Keratinocyte (primary cell): Measurements from ENCODE around the gene CCT3. TPM values are rescaled to one million over a fixed set of nuclear protein-coding genes. Genes with fewer than 3 reads are reported as not detected.
A peak's percentile ranks its signal among the peaks of the same experiment; 100 is the strongest.

Source experiments
- DNase-seq: peaks from one replicate; pipeline ENCODE4 v3.0.0-alpha.2; 2011; ENCODE audit warnings: low read depth, missing footprints, low spot score
- FAIRE-seq: peaks from 2 replicates; lab custom pipeline; 2011; peaks lifted over from hg19 to GRCh38; lab: Jason Lieb, UNC
- H2AFZ ChIP-seq: 2 replicates; pipeline ENCODE4 v1.6.0; 2012; ENCODE audit warnings: low read length, control low read depth, inconsistent platforms; ENCODE audit not compliant: control insufficient read depth
- H3K27ac ChIP-seq: 2 replicates; pipeline ENCODE4 v1.5.1; 2011; ENCODE audit warnings: low read length; ENCODE audit not compliant: control insufficient read depth, insufficient read depth
- H3K27me3 ChIP-seq: 3 replicates; pipeline ENCODE4 v1.6.0; 2011; ENCODE audit warnings: low read length; ENCODE audit not compliant: control insufficient read depth, insufficient read depth; ENCODE audit errors: extremely low read depth
- H3K36me3 ChIP-seq, 2 experiments: 2 replicates in 1 of 2; 3 replicates in 1 of 2; pipeline ENCODE4 v1.5.1; 2011; ENCODE audit warnings: low read length in 2 of 2, mild to moderate bottlenecking in 1 of 2; ENCODE audit not compliant: control insufficient read depth in 2 of 2, insufficient read depth in 2 of 2; ENCODE audit errors: extremely low read depth in 1 of 2
- H3K4me1 ChIP-seq: 3 replicates; pipeline ENCODE4 v1.5.1; 2011; ENCODE audit warnings: low read length; ENCODE audit not compliant: control insufficient read depth, insufficient read depth; ENCODE audit errors: extremely low read depth
- H3K4me2 ChIP-seq: 3 replicates; pipeline ENCODE4 v1.6.0; 2011; ENCODE audit warnings: low read depth, low read length; ENCODE audit not compliant: control insufficient read depth, insufficient read depth; ENCODE audit errors: extremely low read depth
- H3K4me3 ChIP-seq, 3 experiments: fragments of 200-600 bp in 1 of 3; sonication (generic) in 1 of 3; 2 replicates in 2 of 3; 3 replicates in 1 of 3; pipeline ENCODE4 v1.5.1; 2011 to 2016; ENCODE audit warnings: low read length in 3 of 3, mild to moderate bottlenecking in 3 of 3, control low read depth in 2 of 3, inconsistent platforms in 1 of 3, low read depth in 1 of 3, mixed read lengths in 1 of 3, mixed run types in 1 of 3, moderate library complexity in 1 of 3; ENCODE audit not compliant: control insufficient read depth in 2 of 3, insufficient read depth in 2 of 3; ENCODE audit errors: extremely low read depth in 1 of 3
- H3K79me2 ChIP-seq: 2 replicates; pipeline ENCODE4 v1.6.0; 2012; ENCODE audit warnings: low read length; ENCODE audit not compliant: control insufficient read depth, insufficient read depth
- H3K9ac ChIP-seq: 3 replicates; pipeline ENCODE4 v1.6.0; 2011; ENCODE audit warnings: low read length; ENCODE audit not compliant: control insufficient read depth, insufficient read depth; ENCODE audit errors: extremely low read depth
- H3K9me1 ChIP-seq: 3 replicates; pipeline ENCODE4 v1.6.0; 2011; ENCODE audit warnings: low read length; ENCODE audit not compliant: control insufficient read depth, insufficient read depth; ENCODE audit errors: extremely low read depth
- H3K9me3 ChIP-seq: 2 replicates; pipeline ENCODE4 v1.5.1; 2012; ENCODE audit warnings: low read depth, low read length; ENCODE audit not compliant: control insufficient read depth
- H4K20me1 ChIP-seq: 3 replicates; pipeline ENCODE4 v1.6.0; 2011; ENCODE audit warnings: low read length; ENCODE audit not compliant: control insufficient read depth, insufficient read depth; ENCODE audit errors: extremely low read depth
- CTCF ChIP-seq, 3 experiments: IDR thresholded peaks in 1 of 3; conservative IDR thresholded peaks in 1 of 3; optimal IDR thresholded peaks in 1 of 3; 2 replicates in 2 of 3; 3 replicates in 1 of 3; pipeline versions ENCODE3 to v1.5.1; 2011; ENCODE audit warnings: low read length in 3 of 3, mild to moderate bottlenecking in 3 of 3, moderate library complexity in 2 of 3, control low read depth in 1 of 3, inconsistent platforms in 1 of 3; ENCODE audit not compliant: insufficient read depth in 2 of 3; ENCODE audit errors: extremely low read depth in 1 of 3
- EZH2 ChIP-seq: IDR thresholded peaks from one replicate; pipeline ENCODE4 v1.6.1; 2012; ENCODE audit warnings: inconsistent platforms, mild to moderate bottlenecking, low read length, moderate library complexity
- dilution Hi-C: fragments of 300-500 bp; cut with MboI; formaldehyde crosslinking; loops from one replicate; pipeline ENCODE4 v1.7.0; 2020; ENCODE audit warnings: low sequenced_read_pairs; ENCODE audit not compliant: extremely low pct_ligation_motif_present
- polyA plus RNA-seq, 5 experiments: library from polyadenylated mRNA; depleted of rRNA in 3 of 5; stranded (reverse) in 3 of 5; stranded (forward) in 1 of 5; unstranded in 1 of 5; fragments of >200 nt; gene quantifications; 1 replicate in 1 of 5; 2 replicates in 3 of 5; 3 replicates in 1 of 5; pipeline versions ENCODE4 v1.2.1 to v1.2.3, GENCODE V29; 2011 to 2012; ENCODE audit warnings: missing spikeins in 2 of 5, low read depth in 1 of 5, low replicate concordance in 1 of 5

The CCT3 gene
- polyA plus RNA-seq, 1 donor (not counting 4 experiments of a cell fraction or from before 2014, with no cell fraction given): 530 TPM

GRCh38 chr1:156385534-156386031 lies 47.5 kb upstream of the CCT3 start:
- no peaks in the 10 kb centered on the region for H3K9me3 ChIP-seq
- dilution Hi-C loops: no loop called here
- H3K27ac ChIP-seq: no peak overlapping the region
- H3K9me1 ChIP-seq: no peaks in the 10 kb centered on the region
- H3K4me3 ChIP-seq: no peak overlapping the region
- H3K79me2 ChIP-seq: no peaks in the 10 kb centered on the region
- H3K9ac ChIP-seq: no peak overlapping the region
- no peak overlapping the region for H2AFZ ChIP-seq
- DNase-seq: peak; percentile 21
- H3K36me3 ChIP-seq: no peaks in the 10 kb centered on the region
- peak; percentile 70 for FAIRE-seq
- H3K27me3 ChIP-seq: peaks cover 30% of the 10 kb centered on the region
- H3K4me2 ChIP-seq: no peak overlapping the region
- no peaks in the 10 kb centered on the region for H4K20me1 ChIP-seq
- H3K4me1 ChIP-seq: no peaks in the 10 kb centered on the region
- TF ChIP-seq EZH2: no peak
- TF ChIP-seq CTCF (optimal IDR thresholded peaks at IDR 0.05 in 1 of 3, IDR thresholded peaks at IDR 0.05 in 1 of 3, conservative IDR thresholded peaks at IDR 0.05 in 1 of 3; ENCODE audit: extremely low read depth in 1 of 3, insufficient read depth in 2 of 3, low read length in 3 of 3): peak; percentile 81 to 95 (median 89)

GRCh38 chr1:156384658-156385057 lies 46.6 kb upstream of the CCT3 start:
- Histone ChIP-seq H2AFZ (no peak overlapping the region), H3K9me3 (no peaks in the 10 kb centered on the region), H3K27me3 (peaks cover 25% of the 10 kb centered on the region), H3K36me3 (no peaks in the 10 kb centered on the region), H3K4me2 (no peak overlapping the region), H4K20me1 (no peaks in the 10 kb centered on the region), H3K27ac (no peak overlapping the region), H3K9ac (no peak overlapping the region), H3K79me2 (no peaks in the 10 kb centered on the region), H3K4me1 (no peaks in the 10 kb centered on the region), H3K4me3 (no peak overlapping the region), H3K9me1 (no peaks in the 10 kb centered on the region)
- no peak for TF ChIP-seq CTCF (optimal IDR thresholded peaks at IDR 0.05 in 1 of 3, IDR thresholded peaks at IDR 0.05 in 1 of 3, conservative IDR thresholded peaks at IDR 0.05 in 1 of 3; ENCODE audit: extremely low read depth in 1 of 3, insufficient read depth in 2 of 3, low read length in 3 of 3)
- no peak for TF ChIP-seq EZH2
- dilution Hi-C loops: no loop called here
- FAIRE-seq: no peak
- no peak for DNase-seq
